ENCODE data around the gene HORMAD2.

- TF ChIP-seq CTCF (IDR thresholded peaks at IDR 0.05) (no peak), SIN3A (IDR thresholded peaks at IDR 0.05; ENCODE audit: borderline replicate concordance, low read depth, low read length) (no peak), TCF12 (IDR thresholded peaks at IDR 0.05) (no peak), YY1 (IDR thresholded peaks at IDR 0.05; ENCODE audit: low read depth) (no peak)
Measured at GRCh38 chr22:30143265-30143664, 63.0 kb downstream of the HORMAD2 start.
